ENCODE data around the gene CIT.
A peak's percentile ranks its signal among the peaks of the same experiment; 100 is the strongest.

Gene CIT, protein sequence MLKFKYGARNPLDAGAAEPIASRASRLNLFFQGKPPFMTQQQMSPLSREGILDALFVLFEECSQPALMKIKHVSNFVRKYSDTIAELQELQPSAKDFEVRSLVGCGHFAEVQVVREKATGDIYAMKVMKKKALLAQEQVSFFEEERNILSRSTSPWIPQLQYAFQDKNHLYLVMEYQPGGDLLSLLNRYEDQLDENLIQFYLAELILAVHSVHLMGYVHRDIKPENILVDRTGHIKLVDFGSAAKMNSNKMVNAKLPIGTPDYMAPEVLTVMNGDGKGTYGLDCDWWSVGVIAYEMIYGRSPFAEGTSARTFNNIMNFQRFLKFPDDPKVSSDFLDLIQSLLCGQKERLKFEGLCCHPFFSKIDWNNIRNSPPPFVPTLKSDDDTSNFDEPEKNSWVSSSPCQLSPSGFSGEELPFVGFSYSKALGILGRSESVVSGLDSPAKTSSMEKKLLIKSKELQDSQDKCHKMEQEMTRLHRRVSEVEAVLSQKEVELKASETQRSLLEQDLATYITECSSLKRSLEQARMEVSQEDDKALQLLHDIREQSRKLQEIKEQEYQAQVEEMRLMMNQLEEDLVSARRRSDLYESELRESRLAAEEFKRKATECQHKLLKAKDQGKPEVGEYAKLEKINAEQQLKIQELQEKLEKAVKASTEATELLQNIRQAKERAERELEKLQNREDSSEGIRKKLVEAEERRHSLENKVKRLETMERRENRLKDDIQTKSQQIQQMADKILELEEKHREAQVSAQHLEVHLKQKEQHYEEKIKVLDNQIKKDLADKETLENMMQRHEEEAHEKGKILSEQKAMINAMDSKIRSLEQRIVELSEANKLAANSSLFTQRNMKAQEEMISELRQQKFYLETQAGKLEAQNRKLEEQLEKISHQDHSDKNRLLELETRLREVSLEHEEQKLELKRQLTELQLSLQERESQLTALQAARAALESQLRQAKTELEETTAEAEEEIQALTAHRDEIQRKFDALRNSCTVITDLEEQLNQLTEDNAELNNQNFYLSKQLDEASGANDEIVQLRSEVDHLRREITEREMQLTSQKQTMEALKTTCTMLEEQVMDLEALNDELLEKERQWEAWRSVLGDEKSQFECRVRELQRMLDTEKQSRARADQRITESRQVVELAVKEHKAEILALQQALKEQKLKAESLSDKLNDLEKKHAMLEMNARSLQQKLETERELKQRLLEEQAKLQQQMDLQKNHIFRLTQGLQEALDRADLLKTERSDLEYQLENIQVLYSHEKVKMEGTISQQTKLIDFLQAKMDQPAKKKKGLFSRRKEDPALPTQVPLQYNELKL (N-terminal part only)

DNA sequence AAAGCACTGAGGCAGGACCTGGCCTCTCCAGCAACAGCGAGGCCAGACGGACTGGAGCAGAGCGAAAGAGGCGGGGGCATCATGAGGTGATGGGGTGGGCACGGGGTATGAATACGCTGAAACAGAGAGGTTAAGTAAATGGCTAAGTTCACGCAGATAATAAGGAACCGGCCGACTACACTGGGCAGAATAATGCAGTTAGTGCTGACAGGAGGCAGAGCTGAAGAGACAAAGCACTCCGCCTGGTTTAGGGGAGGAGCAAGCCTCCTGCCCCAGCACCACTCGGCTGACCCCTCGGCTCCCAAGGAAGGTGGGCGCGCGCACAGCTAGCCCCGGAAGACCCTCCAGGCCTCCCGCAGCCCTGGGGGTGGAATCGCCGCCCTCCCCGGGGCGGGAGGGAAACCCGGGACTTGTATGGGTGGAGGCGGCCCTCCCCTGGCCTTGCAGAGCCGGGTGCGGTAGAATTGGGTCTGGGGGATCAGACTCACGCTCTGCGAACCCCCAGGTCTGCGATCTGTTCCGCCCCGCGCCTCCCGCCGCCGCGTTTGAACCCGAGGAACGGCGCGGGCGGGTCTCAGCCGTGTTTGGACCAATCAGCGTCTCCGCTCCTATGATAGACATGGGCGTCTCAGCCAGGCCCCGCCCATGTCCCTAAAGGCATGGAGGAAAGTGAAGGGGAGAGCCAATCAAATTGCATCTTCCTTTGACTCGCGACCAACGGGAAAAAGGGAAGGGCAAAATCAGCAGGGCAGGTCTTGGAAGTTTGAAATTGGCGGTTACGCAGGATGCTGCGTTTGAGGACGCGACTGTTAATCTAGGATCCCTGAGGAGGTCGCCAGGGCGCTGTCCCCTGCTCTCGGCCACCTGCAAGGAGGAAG, at the start of gene CIT:
CIT (minus strand) TSS at position 560 of the 878 bp plus-strand sequence. CDS start 1,152 bp downstream, outside the sequence.
- H3K27ac ChIP-seq (ENCODE audit: low read length), result no peak within 1 kb of the TSS
- no peaks in the 10 kb centered on the region for H3K36me3 ChIP-seq (ENCODE audit: control insufficient read depth in 1 of 2, insufficient read depth in 2 of 2, low read length in 2 of 2)
- no peaks in the 10 kb centered on the region for H3K9me3 ChIP-seq (ENCODE audit: control insufficient read depth in 1 of 2, low read length in 2 of 2)
- H3K4me1 ChIP-seq (ENCODE audit: control insufficient read depth in 1 of 2, insufficient read depth in 2 of 2, low read length in 2 of 2), result peaks cover 0 to 8% of the 10 kb centered on the region in 2 donors
- no peaks in the 10 kb centered on the region for H3K27me3 ChIP-seq (ENCODE audit: low read depth, low read length)
- peak within 1 kb of the TSS; percentile 63 to 99 for H3K4me3 ChIP-seq (ENCODE audit: low read depth in 1 of 2, low read length in 2 of 2)

DNA sequence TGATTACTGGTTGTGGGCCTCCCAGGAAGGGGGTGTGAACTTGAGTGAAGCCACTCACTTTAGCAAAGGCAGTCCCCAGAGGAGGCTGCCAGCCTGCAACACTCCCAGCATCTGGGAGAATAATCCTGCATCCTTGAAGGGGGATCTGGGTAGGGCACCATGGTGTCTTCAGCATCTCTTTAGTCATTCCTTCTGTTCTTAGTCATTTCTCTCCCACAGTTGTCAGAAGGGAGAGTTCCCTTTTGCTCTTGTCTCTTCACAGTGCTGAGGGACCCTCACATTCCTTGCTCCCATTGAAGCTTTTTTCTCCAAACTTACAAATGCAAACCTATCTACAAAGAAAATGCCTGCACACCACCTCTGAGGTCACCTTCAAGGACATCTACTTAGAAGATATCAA, 48.1 kb upstream of the CIT start:
- Histone ChIP-seq H3K36me3 (ENCODE audit: control insufficient read depth in 1 of 2, insufficient read depth in 2 of 2, low read length in 2 of 2) (no peaks in the 10 kb centered on the region), H3K4me3 (ENCODE audit: low read depth in 1 of 2, low read length in 2 of 2) (no peak overlapping the region), H3K27me3 (ENCODE audit: low read depth, low read length) (no peaks in the 10 kb centered on the region), H3K27ac (ENCODE audit: low read length) (no peak overlapping the region), H3K9me3 (ENCODE audit: control insufficient read depth in 1 of 2, low read length in 2 of 2) (no peaks in the 10 kb centered on the region), H3K4me1 (ENCODE audit: control insufficient read depth in 1 of 2, insufficient read depth in 2 of 2, low read length in 2 of 2) (no peaks in the 10 kb centered on the region)

GRCh38 chr12:119920064-119920463, 42.9 kb upstream of the CIT start:
- H3K9me3 ChIP-seq (ENCODE audit: control insufficient read depth in 1 of 2, low read length in 2 of 2), result no peaks in the 10 kb centered on the region
- H3K27ac ChIP-seq (ENCODE audit: low read length), result no peak overlapping the region
- H3K4me3 ChIP-seq (ENCODE audit: low read depth in 1 of 2, low read length in 2 of 2), result no peak overlapping the region
- H3K27me3 ChIP-seq (ENCODE audit: low read depth, low read length), result no peaks in the 10 kb centered on the region
- no peaks in the 10 kb centered on the region for H3K36me3 ChIP-seq (ENCODE audit: control insufficient read depth in 1 of 2, insufficient read depth in 2 of 2, low read length in 2 of 2)
- H3K4me1 ChIP-seq (ENCODE audit: control insufficient read depth in 1 of 2, insufficient read depth in 2 of 2, low read length in 2 of 2), result no peaks in the 10 kb centered on the region

GRCh38 chr12:119915894-119916510, 38.9 kb upstream of the CIT start:
- Histone ChIP-seq H3K4me1 (ENCODE audit: control insufficient read depth in 1 of 2, insufficient read depth in 2 of 2, low read length in 2 of 2) (no peaks in the 10 kb centered on the region), H3K27me3 (ENCODE audit: low read depth, low read length) (no peaks in the 10 kb centered on the region), H3K36me3 (ENCODE audit: control insufficient read depth in 1 of 2, insufficient read depth in 2 of 2, low read length in 2 of 2) (no peaks in the 10 kb centered on the region), H3K27ac (ENCODE audit: low read length) (no peak overlapping the region), H3K4me3 (ENCODE audit: low read depth in 1 of 2, low read length in 2 of 2) (no peak overlapping the region), H3K9me3 (ENCODE audit: control insufficient read depth in 1 of 2, low read length in 2 of 2) (no peaks in the 10 kb centered on the region)

GRCh38 chr12:119914666-119915065, 37.5 kb upstream of the CIT start:
- Histone ChIP-seq H3K9me3 (ENCODE audit: control insufficient read depth in 1 of 2, low read length in 2 of 2) (no peaks in the 10 kb centered on the region), H3K27ac (ENCODE audit: low read length) (no peak overlapping the region), H3K27me3 (ENCODE audit: low read depth, low read length) (no peaks in the 10 kb centered on the region), H3K4me1 (ENCODE audit: control insufficient read depth in 1 of 2, insufficient read depth in 2 of 2, low read length in 2 of 2) (no peaks in the 10 kb centered on the region), H3K36me3 (ENCODE audit: control insufficient read depth in 1 of 2, insufficient read depth in 2 of 2, low read length in 2 of 2) (no peaks in the 10 kb centered on the region), H3K4me3 (ENCODE audit: low read depth in 1 of 2, low read length in 2 of 2) (no peak overlapping the region)

DNA sequence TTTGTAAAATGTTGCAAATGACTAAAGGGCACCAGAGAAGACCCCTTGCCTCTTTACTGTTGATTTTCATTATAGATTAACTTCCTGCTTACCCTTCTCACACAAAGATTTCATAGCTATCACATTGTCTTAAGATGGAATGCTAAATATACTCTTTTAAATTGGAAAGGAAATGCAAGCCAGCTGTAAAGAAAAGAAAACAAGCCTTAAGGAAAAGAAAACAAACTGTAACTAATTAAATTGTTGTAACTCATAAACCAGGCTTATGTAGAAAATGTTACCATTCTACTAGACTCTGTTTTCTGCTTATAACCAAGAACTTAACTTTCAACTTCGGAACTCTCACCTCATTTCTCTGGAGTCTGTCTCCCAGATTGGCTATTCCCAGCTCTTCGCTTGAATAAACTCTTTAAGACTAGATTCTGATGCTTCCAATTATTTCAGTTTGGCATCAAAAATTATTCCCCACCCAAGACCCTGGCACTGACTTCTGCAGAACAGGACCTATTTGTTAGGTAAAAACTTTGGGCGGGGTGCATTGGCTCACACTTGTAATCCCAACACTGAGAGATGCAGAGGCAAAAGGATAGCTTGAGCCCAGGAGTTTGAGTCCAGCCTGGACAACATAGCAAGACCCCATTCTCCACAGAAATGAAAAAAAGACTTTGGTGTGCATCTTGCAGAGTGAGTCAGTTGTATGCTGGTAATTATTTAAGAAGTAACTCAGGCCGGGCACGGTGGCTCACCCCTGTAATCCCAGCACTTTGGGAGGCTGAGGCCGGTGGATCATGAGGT, 36.6 kb upstream of the CIT start:
- Histone ChIP-seq H3K36me3 (ENCODE audit: control insufficient read depth in 1 of 2, insufficient read depth in 2 of 2, low read length in 2 of 2) (no peaks in the 10 kb centered on the region), H3K4me3 (ENCODE audit: low read depth in 1 of 2, low read length in 2 of 2) (no peak overlapping the region), H3K27ac (ENCODE audit: low read length) (no peak overlapping the region), H3K27me3 (ENCODE audit: low read depth, low read length) (no peaks in the 10 kb centered on the region), H3K4me1 (ENCODE audit: control insufficient read depth in 1 of 2, insufficient read depth in 2 of 2, low read length in 2 of 2) (no peaks in the 10 kb centered on the region), H3K9me3 (ENCODE audit: control insufficient read depth in 1 of 2, low read length in 2 of 2) (no peaks in the 10 kb centered on the region)

- no peaks in the 10 kb centered on the region for H3K36me3 ChIP-seq (ENCODE audit: control insufficient read depth in 1 of 2, insufficient read depth in 2 of 2, low read length in 2 of 2)
- H3K4me3 ChIP-seq (ENCODE audit: low read depth in 1 of 2, low read length in 2 of 2), result no peak overlapping the region
- no peaks in the 10 kb centered on the region for H3K4me1 ChIP-seq (ENCODE audit: control insufficient read depth in 1 of 2, insufficient read depth in 2 of 2, low read length in 2 of 2)
- H3K27ac ChIP-seq (ENCODE audit: low read length), result no peak overlapping the region
- no peaks in the 10 kb centered on the region for H3K9me3 ChIP-seq (ENCODE audit: control insufficient read depth in 1 of 2, low read length in 2 of 2)
- no peaks in the 10 kb centered on the region for H3K27me3 ChIP-seq (ENCODE audit: low read depth, low read length)
These were observed 34.1 kb upstream of the CIT start for GRCh38 chr12:119911182-119911581.

DNA sequence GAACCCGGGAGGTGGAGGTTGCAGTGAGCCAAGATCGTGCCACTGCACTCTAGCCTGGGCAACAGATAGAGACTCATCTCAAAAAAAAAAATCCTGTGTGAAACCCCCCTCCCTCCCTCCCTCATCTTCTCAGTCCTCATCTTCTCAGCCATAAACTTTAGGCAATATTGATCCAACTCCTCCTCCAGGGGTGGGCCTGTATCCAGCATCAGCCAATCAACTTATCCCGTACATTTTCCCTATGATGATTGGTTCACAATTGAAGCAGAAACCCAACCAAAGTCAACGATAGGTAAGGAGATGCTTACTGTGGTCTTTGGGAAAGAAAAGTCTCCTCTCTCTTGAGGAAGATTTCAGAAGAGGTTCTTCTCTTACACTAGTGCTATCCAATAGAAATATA, 33.5 kb upstream of the CIT start:
- Histone ChIP-seq H3K4me1 (ENCODE audit: control insufficient read depth in 1 of 2, insufficient read depth in 2 of 2, low read length in 2 of 2) (no peaks in the 10 kb centered on the region), H3K36me3 (ENCODE audit: control insufficient read depth in 1 of 2, insufficient read depth in 2 of 2, low read length in 2 of 2) (no peaks in the 10 kb centered on the region), H3K4me3 (ENCODE audit: low read depth in 1 of 2, low read length in 2 of 2) (no peak overlapping the region), H3K9me3 (ENCODE audit: control insufficient read depth in 1 of 2, low read length in 2 of 2) (no peaks in the 10 kb centered on the region), H3K27ac (ENCODE audit: low read length) (no peak overlapping the region), H3K27me3 (ENCODE audit: low read depth, low read length) (no peaks in the 10 kb centered on the region)

DNA sequence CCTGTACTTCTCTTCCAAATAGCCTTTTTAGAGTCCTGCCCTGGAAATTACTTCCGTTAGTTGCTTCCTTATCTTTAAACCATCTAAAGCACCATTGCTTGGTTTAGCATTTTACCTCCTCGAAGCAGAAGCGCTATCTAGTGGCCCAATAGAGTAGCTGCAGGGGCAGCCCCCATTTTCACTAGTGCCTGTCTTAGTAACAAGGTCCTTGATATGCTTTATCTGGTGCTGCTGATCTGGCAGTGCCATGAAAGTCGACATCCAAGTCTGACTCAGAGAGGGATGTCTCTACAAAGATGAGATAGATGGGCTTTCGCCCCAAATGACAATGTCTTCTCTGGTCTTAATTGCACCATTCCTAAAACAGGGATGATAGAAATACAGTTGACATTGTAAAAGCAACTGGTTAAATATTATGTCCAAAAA, 25.0 kb upstream of the CIT start:
- no peak overlapping the region for H3K4me3 ChIP-seq (ENCODE audit: low read depth in 1 of 2, low read length in 2 of 2)
- no peak overlapping the region for H3K27ac ChIP-seq (ENCODE audit: low read length)
- H3K4me1 ChIP-seq (ENCODE audit: control insufficient read depth in 1 of 2, insufficient read depth in 2 of 2, low read length in 2 of 2), result no peaks in the 10 kb centered on the region
- no peaks in the 10 kb centered on the region for H3K9me3 ChIP-seq (ENCODE audit: control insufficient read depth in 1 of 2, low read length in 2 of 2)
- H3K27me3 ChIP-seq (ENCODE audit: low read depth, low read length), result no peaks in the 10 kb centered on the region
- no peaks in the 10 kb centered on the region for H3K36me3 ChIP-seq (ENCODE audit: control insufficient read depth in 1 of 2, insufficient read depth in 2 of 2, low read length in 2 of 2)

All from muscle layer of duodenum (tissue), 2 donors.